IMR-90 (cell line): ENCODE measurements around the gene RFC2. TPM values are rescaled to one million over a fixed set of nuclear protein-coding genes. Genes with fewer than 3 reads are reported as not detected.

Source experiments
- ATAC-seq: fragments of 200-7000 bp; cut with Tn5 transposase; 2 replicates; pipeline ENCODE4 v1.9.1; 2020; ENCODE audit warnings: low read depth, mild to moderate bottlenecking, moderate library complexity
- BruUV-seq: library from RNA; stranded (reverse); fragments of 400-500 nt; replicated peaks from 2 replicates; lab custom pipeline; 2021; lab: Mats Ljungman, UMichigan
- CTCF ChIA-PET: fragments of 300-600 bp; formaldehyde crosslinking; extraction: SDS; loops from one replicate; lab custom pipeline; 2021; ENCODE audit warnings: antibody characterized with exemption; lab: Yijun Ruan, JAX
- POLR2A ChIA-PET: fragments of 300-600 bp; sonication (Branson Sonifier 250); formaldehyde crosslinking; loops from one replicate; lab custom pipeline; 2022; ENCODE audit warnings: antibody characterized with exemption; ENCODE audit not compliant: unreplicated experiment; lab: Charles Lee
- DNase-seq: peaks from one replicate; pipeline ENCODE4 v3.0.0; 2013
- H2AFZ ChIP-seq: replicated peaks from 2 replicates; pipeline ENCODE3; 2013; ENCODE audit warnings: low read length, mild to moderate bottlenecking; ENCODE audit not compliant: poor library complexity
- H2AK5ac ChIP-seq: 2 replicates; pipeline ENCODE4 v1.6.1; 2013; ENCODE audit warnings: low read depth, low read length, inconsistent platforms
- H2AK9ac ChIP-seq: replicated peaks from 2 replicates; pipeline ENCODE3; 2013; ENCODE audit warnings: mild to moderate bottlenecking, low read depth, low read length, moderate library complexity; ENCODE audit not compliant: poor library complexity
- H2BK120ac ChIP-seq: 2 replicates; pipeline ENCODE4 v1.6.1; 2013; ENCODE audit warnings: low read depth, low read length, inconsistent platforms
- H2BK15ac ChIP-seq: 3 replicates; pipeline ENCODE4 v1.6.1; 2013; ENCODE audit warnings: low read depth, low read length, inconsistent platforms
- H2BK20ac ChIP-seq: 2 replicates; pipeline ENCODE4 v1.6.1; 2013; ENCODE audit warnings: low read depth, mild to moderate bottlenecking, inconsistent platforms, low read length, moderate library complexity
- H2BK5ac ChIP-seq: 2 replicates; pipeline ENCODE4 v1.6.1; 2013; ENCODE audit warnings: mild to moderate bottlenecking, low read depth, low read length, inconsistent platforms; ENCODE audit not compliant: poor library complexity, severe bottlenecking
- H3K14ac ChIP-seq: replicated peaks from 2 replicates; pipeline ENCODE4 v1.6.1; 2013; ENCODE audit warnings: low read depth, low read length, inconsistent platforms
- H3K18ac ChIP-seq: 2 replicates; pipeline ENCODE4 v1.6.1; 2013; ENCODE audit warnings: low read depth, low read length, control low read depth
- H3K23ac ChIP-seq: 2 replicates; pipeline ENCODE4 v1.6.1; 2013; ENCODE audit warnings: low read depth, low read length, inconsistent platforms
- H3K27ac ChIP-seq: 2 replicates; pipeline ENCODE4 v1.5.1; 2013; ENCODE audit warnings: mild to moderate bottlenecking, control low read depth, low read length; ENCODE audit not compliant: insufficient read depth
- H3K27me3 ChIP-seq: 2 replicates; pipeline ENCODE4 v1.6.1; 2013; ENCODE audit warnings: low read length; ENCODE audit not compliant: control insufficient read depth, insufficient read depth
- H3K36me3 ChIP-seq: 2 replicates; pipeline ENCODE4 v1.6.1; 2013; ENCODE audit warnings: low read length, mixed read lengths; ENCODE audit not compliant: control insufficient read depth, insufficient read depth
- H3K4ac ChIP-seq: 2 replicates; pipeline ENCODE4 v1.6.1; 2013; ENCODE audit warnings: low read depth, low read length, inconsistent platforms
- H3K4me1 ChIP-seq: 2 replicates; pipeline ENCODE4 v1.6.1; 2013; ENCODE audit warnings: low read length, mixed read lengths; ENCODE audit not compliant: control insufficient read depth, insufficient read depth
- H3K4me2 ChIP-seq: 2 replicates; pipeline ENCODE4 v1.6.1; 2013; ENCODE audit warnings: low read depth, mild to moderate bottlenecking, control low read depth, low read length, moderate library complexity
- H3K4me3 ChIP-seq: 2 replicates; pipeline ENCODE4 v1.5.1; 2013; ENCODE audit warnings: low read depth, mild to moderate bottlenecking, control low read depth, low read length, moderate library complexity; ENCODE audit not compliant: insufficient read depth
- H3K56ac ChIP-seq: 2 replicates; pipeline ENCODE4 v1.6.1; 2013; ENCODE audit warnings: low read length, inconsistent platforms; ENCODE audit not compliant: insufficient read depth; ENCODE audit errors: extremely low read depth
- H3K79me1 ChIP-seq, 2 experiments: 2 replicates each; pipeline ENCODE4 v1.6.1; 2013; ENCODE audit warnings: low read length in 2 of 2, inconsistent platforms in 1 of 2, low read depth in 1 of 2
- H3K9ac ChIP-seq: 2 replicates; pipeline ENCODE4 v1.6.1; 2013; ENCODE audit warnings: low read depth, low read length, control low read depth
- H3K9me1 ChIP-seq: 2 replicates; pipeline ENCODE4 v1.6.1; 2013; ENCODE audit warnings: low read length, inconsistent platforms; ENCODE audit not compliant: insufficient read depth
- H3K9me3 ChIP-seq: 2 replicates; pipeline ENCODE4 v1.6.1; 2013; ENCODE audit warnings: low read length; ENCODE audit not compliant: control insufficient read depth, insufficient read depth
- H4K20me1 ChIP-seq: 2 replicates; pipeline ENCODE4 v1.6.1; 2013; ENCODE audit warnings: low read length, inconsistent platforms; ENCODE audit not compliant: insufficient read depth
- H4K5ac ChIP-seq: 2 replicates; pipeline ENCODE4 v1.6.1; 2013; ENCODE audit warnings: mild to moderate bottlenecking, low read depth, low read length, control low read depth
- H4K8ac ChIP-seq, 2 experiments: 2 replicates each; pipeline ENCODE4 v1.6.1; 2013; ENCODE audit warnings: low read depth in 2 of 2, low read length in 2 of 2, control low read depth in 1 of 2, inconsistent platforms in 1 of 2
- H4K91ac ChIP-seq: 2 replicates; pipeline ENCODE4 v1.6.1; 2013; ENCODE audit warnings: low read depth, low read length, inconsistent platforms; ENCODE audit not compliant: insufficient read depth
- MAZ ChIP-seq: IDR thresholded peaks from 2 replicates; pipeline ENCODE4 v1.6.1; 2012; ENCODE audit warnings: low read depth, mild to moderate bottlenecking, low read length, improper control_type of control experiment, moderate library complexity, borderline replicate concordance
- MXI1 ChIP-seq: IDR thresholded peaks from 2 replicates; pipeline ENCODE4 v1.6.1; 2012; ENCODE audit warnings: low read depth, mild to moderate bottlenecking, low read length, moderate library complexity, borderline replicate concordance
- RAD21 ChIP-seq: IDR thresholded peaks from 2 replicates; pipeline ENCODE4 v1.6.1; 2012; ENCODE audit warnings: low read length, improper control_type of control experiment
- SMC3 ChIP-seq: fragments of 150-350 bp; IDR thresholded peaks from 2 replicates; pipeline ENCODE4 v1.6.1; 2016; ENCODE audit warnings: low read depth, mild to moderate bottlenecking, antibody characterized with exemption, low read length, moderate library complexity
- WGBS, 2 experiments: methylation state at CpG; one replicate each; pipeline versions ENCODE4 v1.1.5 to v1.1.7; 2013; ENCODE audit warnings: missing lambda C conversion rate in 2 of 2; ENCODE audit not compliant: insufficient read length in 1 of 2; ENCODE audit errors: extremely low coverage in 2 of 2; 5-methylcytosine and 5-hydroxymethylcytosine counted together
- dilution Hi-C: fragments of 300-500 bp; cut with HindIII; formaldehyde crosslinking; loops from one replicate; pipeline ENCODE4 v1.14.3; 2018; ENCODE audit warnings: low sequenced_read_pairs; ENCODE audit not compliant: unreplicated experiment
- in situ Hi-C: fragments of 300-500 bp; cut with MboI; formaldehyde crosslinking; loops from 3 replicates; pipeline ENCODE4 v1.14.3; 2019; ENCODE audit warnings: low sequenced_read_pairs, inconsistent platforms, mixed read lengths
- intact Hi-C: fragments of 100-400 bp; cut with micrococcal nuclease; formaldehyde crosslinking; loops from 2 replicates; pipeline ENCODE4 v1.10.0; 2022
- polyA plus RNA-seq, 3 experiments: library from polyadenylated mRNA; depleted of rRNA; stranded (reverse); fragments of >200 nt; gene quantifications; 2 replicates each; pipeline ENCODE4 v1.2.3, GENCODE V29; 2012; ENCODE audit warnings: low replicate concordance in 1 of 3
- total RNA-seq: library from RNA; depleted of rRNA; stranded (reverse); fragments of >200 nt; gene quantifications from 2 replicates; pipeline ENCODE4 v1.2.3, GENCODE V29; 2012

Gene RFC2
- total and polyA plus RNA-seq, 2 of the 4 experiments (the other 2 are of a cell fraction) = 25.2 to 37.8 TPM

GRCh38 chr7:74266191-74266963 is 12.2 kb upstream of the RFC2 start (continued):
- TF ChIP-seq MXI1 = no peak

- Histone ChIP-seq H3K27me3 (no peaks in the 10 kb centered on the region), H3K36me3 (no peaks in the 10 kb centered on the region), H4K8ac (no peak overlapping the region), H3K9ac (no peak overlapping the region), H3K4me3 (no peak overlapping the region), H3K56ac (no peak overlapping the region), H3K23ac (no peak overlapping the region), H3K4me1 (0 out of 2 replicates have a peak, but pooled peaks cover 1% of the 10 kb centered on the region), H3K9me3 (no peaks in the 10 kb centered on the region), H3K4ac (peak overlapping the region; percentile 20; the same call in 1 of the 2 replicates), H2BK20ac (no peak overlapping the region), H2AK9ac (peak overlapping the region; percentile 85), H2AFZ (peak overlapping the region; percentile 46), H3K27ac (no peak overlapping the region), H4K5ac (no peak overlapping the region), H3K14ac (no peak overlapping the region), H2BK5ac (no peak overlapping the region), H2BK120ac (no peak overlapping the region; the same call in 1 of the 2 replicates), H3K4me2 (no peak overlapping the region), H3K18ac (no peak overlapping the region), H3K9me1 (peaks cover 4% of the 10 kb centered on the region; the same call in 1 of the 2 replicates), H3K79me1 (no peaks in the 10 kb centered on the region), H4K20me1 (no peaks in the 10 kb centered on the region), H4K91ac (no peak overlapping the region), H2BK15ac (0 out of 3 replicates have a peak overlapping the region, but pooled peaks have one; percentile 21), H2AK5ac (peak overlapping the region; percentile 75)
- DNase-seq (no peak), ATAC-seq (no peak)
- BruUV-seq = no TSS peak
- intact Hi-C loops (no loop called here), dilution Hi-C loops (no loop called here), in situ Hi-C loops (no loop called here)
- CTCF ChIA-PET = interaction anchor here (0.5 to 0.7 kb wide), 3 partner anchors 32 to 510 kb away, joined by 3 to 5 read pairs (median 3); no protein-coding TSS in a partner anchor
- TF ChIP-seq RAD21 (no peak), MAZ (no peak), SMC3 (no peak)
- POLR2A ChIA-PET = no interaction called here
- 69% methylated on average over 10 of the region's 21 CpGs; no CpG with 5 or more reads in 1 of the 2 experiments for WGBS, 2 experiments
These were observed 9.4 kb upstream of the RFC2 start for GRCh38 chr7:74263399-74264120.
